ENCODE results near the gene U2AF1L4.

Gene U2AF1L4

GRCh38 chr19:35742121-35742724 lies 3.0 kb downstream of the U2AF1L4 start, which contains the start of gene IGFLR1:
TSS of gene IGFLR1 (minus strand) at chr19:35742452. CDS start at chr19:35741180, 1,272 bp downstream.
- DNase-seq, result no peak

GRCh38 chr19:35741203-35741515 lies 4.1 kb downstream of the U2AF1L4 start:
- DNase-seq, result no peak

GRCh38 chr19:35740423-35741202 lies 4.6 kb downstream of the U2AF1L4 start:
- peak; percentile 93 for DNase-seq

GRCh38 chr19:35740108-35740422 lies 5.2 kb downstream of the U2AF1L4 start:
- DNase-seq, result no peak

GRCh38 chr19:35739275-35740107 lies 5.7 kb downstream of the U2AF1L4 start:
- DNase-seq, result no peak

GRCh38 chr19:35738887-35739229 lies 6.4 kb downstream of the U2AF1L4 start:
- DNase-seq, result no peak

- DNase-seq, result no peak
Measured at GRCh38 chr19:35738021-35738886, 7.0 kb downstream of the U2AF1L4 start.

- DNase-seq, result no peak
Measured at GRCh38 chr19:35736913-35737886, 8.0 kb downstream of the U2AF1L4 start.

- DNase-seq, result no peak
Measured at GRCh38 chr19:35734889-35735288, 10.3 kb downstream of the U2AF1L4 start.

GRCh38 chr19:35734273-35734672 lies 10.9 kb downstream of the U2AF1L4 start:
- DNase-seq, result no peak

GRCh38 chr19:35733180-35734125 lies 11.8 kb downstream of the U2AF1L4 start:
- no peak for DNase-seq

GRCh38 chr19:35732540-35733179 lies 12.6 kb downstream of the U2AF1L4 start:
- no peak for DNase-seq

GRCh38 chr19:35731779-35732405 lies 13.3 kb downstream of the U2AF1L4 start:
- no peak for DNase-seq

GRCh38 chr19:35731353-35731752 lies 13.9 kb downstream of the U2AF1L4 start:
- no peak for DNase-seq

GRCh38 chr19:35730326-35730725 lies 14.9 kb downstream of the U2AF1L4 start:
- no peak for DNase-seq

GRCh38 chr19:35729763-35730162 lies 15.5 kb downstream of the U2AF1L4 start:
- no peak for DNase-seq

- no peak for DNase-seq
Measured at GRCh38 chr19:35729021-35729420, 16.2 kb downstream of the U2AF1L4 start.

- no peak for DNase-seq
Measured at GRCh38 chr19:35727956-35728706, 17.1 kb downstream of the U2AF1L4 start.
